Endodermal cell (in vitro differentiated cells): ENCODE data around the gene FOXM1. TPM values are rescaled to one million over a fixed set of nuclear protein-coding genes. Genes with fewer than 3 reads are reported as not detected.

Source experiments
- DNase-seq: peaks from one replicate; pipeline ENCODE4 v3.0.0-alpha.2; 2017
- H3K27ac ChIP-seq: 2 replicates; pipeline ENCODE4 v1.5.1; 2013; ENCODE audit warnings: mild to moderate bottlenecking, low read depth, low read length, moderate library complexity
- H3K27me3 ChIP-seq: 2 replicates; pipeline ENCODE4 v1.6.1; 2013; ENCODE audit warnings: mild to moderate bottlenecking, low read length, moderate library complexity; ENCODE audit not compliant: insufficient read depth, control insufficient read depth, poor library complexity, severe bottlenecking
- H3K36me3 ChIP-seq: 2 replicates; pipeline ENCODE4 v1.7.0; 2013; ENCODE audit warnings: mild to moderate bottlenecking, low read length, moderate library complexity; ENCODE audit not compliant: control insufficient read depth, insufficient read depth
- H3K4me1 ChIP-seq: one replicate; pipeline ENCODE4 v1.7.0; 2013; ENCODE audit warnings: low read length; ENCODE audit not compliant: control insufficient read depth, insufficient read depth
- H3K4me3 ChIP-seq: 2 replicates; pipeline ENCODE4 v1.5.1; 2013; ENCODE audit warnings: mild to moderate bottlenecking, low read length, moderate library complexity
- H3K9ac ChIP-seq: 2 replicates; pipeline ENCODE4 v1.6.1; 2013; ENCODE audit warnings: mild to moderate bottlenecking, low read length, moderate library complexity; ENCODE audit not compliant: poor library complexity, severe bottlenecking; ENCODE audit errors: extremely low read depth
- H3K9me3 ChIP-seq: 2 replicates; pipeline ENCODE4 v1.6.1; 2013; ENCODE audit warnings: mild to moderate bottlenecking, low read length, moderate library complexity; ENCODE audit not compliant: control insufficient read depth
- H3K27ac Mint-ChIP-seq: 2 replicates; pipeline ENCODE4 v1.8.0; 2020; ENCODE audit warnings: mixed read lengths
- H3K27me3 Mint-ChIP-seq: 2 replicates; pipeline ENCODE4 v1.8.0; 2021; ENCODE audit warnings: mild to moderate bottlenecking, mixed read lengths; ENCODE audit not compliant: insufficient read depth
- H3K36me3 Mint-ChIP-seq: 2 replicates; pipeline ENCODE4 v1.8.0; 2020; ENCODE audit warnings: low read depth, mixed read lengths
- H3K4me1 Mint-ChIP-seq: 2 replicates; pipeline ENCODE4 v1.8.0; 2020; ENCODE audit warnings: mixed read lengths
- H3K4me3 Mint-ChIP-seq: 2 replicates; pipeline ENCODE4 v1.8.0; 2020; ENCODE audit warnings: mild to moderate bottlenecking, moderate library complexity, mixed read lengths
- H3K9me3 Mint-ChIP-seq: 2 replicates; pipeline ENCODE4 v1.8.0; 2020; ENCODE audit warnings: mild to moderate bottlenecking, mixed read lengths
- WGBS, 2 experiments: methylation state at CpG; one replicate each; pipeline versions ENCODE4 v1.1.5 to v1.1.7; 2013; ENCODE audit warnings: missing lambda C conversion rate in 2 of 2, mixed read lengths in 1 of 2; ENCODE audit not compliant: insufficient coverage in 1 of 2, insufficient read length in 1 of 2; 5-methylcytosine and 5-hydroxymethylcytosine counted together
- total RNA-seq, 2 donors: library from RNA; stranded (reverse); fragmentation: NEBNext Ultra II Directional in 1 of 2; extraction: Animal tissue kit (Norgen Biotek cat#: 25700) in 1 of 2; gene quantifications; 2 replicates in 1 of 2; 3 replicates in 1 of 2; pipeline ENCODE4 v1.2.1, GENCODE V29; 2021
- TF ChIP-seq, protein P1 (sequence below): fragments of 200-600 bp; sonication (generic); conservative IDR thresholded peaks from 2 replicates; pipeline ENCODE4 v1.5.0; 2021; ENCODE audit warnings: antibody characterized with exemption, mild to moderate bottlenecking

The FOXM1 gene
- total RNA-seq, 2 donors from 2014 or later: 93.9 to 147 TPM

DNA sequence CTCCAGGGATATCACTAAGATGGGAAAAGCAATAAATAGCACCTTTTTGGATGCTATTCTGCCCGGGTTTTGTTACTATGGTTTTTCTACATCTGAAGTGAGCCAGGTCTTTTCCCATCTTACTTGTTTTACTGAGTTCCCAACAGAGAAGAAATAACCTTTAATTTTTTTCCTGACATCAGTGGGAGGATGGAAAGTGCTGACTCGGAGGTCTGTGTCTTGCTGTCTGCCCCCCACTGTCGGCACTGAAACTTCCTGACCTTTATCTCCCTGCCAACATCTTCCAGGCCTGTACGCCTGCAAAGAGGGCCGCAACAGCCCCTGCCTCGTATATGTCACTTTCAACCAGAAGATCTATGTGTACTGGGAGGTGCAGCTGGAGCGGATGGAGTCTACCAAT lies 53.5 kb downstream of the FOXM1 start:
- no peak overlapping the region for H3K27ac Mint-ChIP-seq
- peaks cover 68% of the 10 kb centered on the region for H3K36me3 Mint-ChIP-seq
- H3K4me3 ChIP-seq: no peak overlapping the region
- H3K27me3 ChIP-seq: no peaks in the 10 kb centered on the region
- peaks cover 46% of the 10 kb centered on the region for H3K4me1 Mint-ChIP-seq
- no peaks in the 10 kb centered on the region for H3K27me3 Mint-ChIP-seq
- TF ChIP-seq, protein P1, sequence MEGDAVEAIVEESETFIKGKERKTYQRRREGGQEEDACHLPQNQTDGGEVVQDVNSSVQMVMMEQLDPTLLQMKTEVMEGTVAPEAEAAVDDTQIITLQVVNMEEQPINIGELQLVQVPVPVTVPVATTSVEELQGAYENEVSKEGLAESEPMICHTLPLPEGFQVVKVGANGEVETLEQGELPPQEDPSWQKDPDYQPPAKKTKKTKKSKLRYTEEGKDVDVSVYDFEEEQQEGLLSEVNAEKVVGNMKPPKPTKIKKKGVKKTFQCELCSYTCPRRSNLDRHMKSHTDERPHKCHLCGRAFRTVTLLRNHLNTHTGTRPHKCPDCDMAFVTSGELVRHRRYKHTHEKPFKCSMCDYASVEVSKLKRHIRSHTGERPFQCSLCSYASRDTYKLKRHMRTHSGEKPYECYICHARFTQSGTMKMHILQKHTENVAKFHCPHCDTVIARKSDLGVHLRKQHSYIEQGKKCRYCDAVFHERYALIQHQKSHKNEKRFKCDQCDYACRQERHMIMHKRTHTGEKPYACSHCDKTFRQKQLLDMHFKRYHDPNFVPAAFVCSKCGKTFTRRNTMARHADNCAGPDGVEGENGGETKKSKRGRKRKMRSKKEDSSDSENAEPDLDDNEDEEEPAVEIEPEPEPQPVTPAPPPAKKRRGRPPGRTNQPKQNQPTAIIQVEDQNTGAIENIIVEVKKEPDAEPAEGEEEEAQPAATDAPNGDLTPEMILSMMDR: no peak
- peaks cover 59% of the 10 kb centered on the region for H3K36me3 ChIP-seq
- H3K9me3 ChIP-seq: no peaks in the 10 kb centered on the region
- DNase-seq: no peak
- no peak overlapping the region for H3K27ac ChIP-seq
- no peaks in the 10 kb centered on the region for H3K9me3 Mint-ChIP-seq
- H3K4me1 ChIP-seq: peaks cover 9% of the 10 kb centered on the region
- 90% methylated on average over 4 to 7 of the region's 7 CpGs for WGBS, 2 experiments
- H3K9ac ChIP-seq: no peak overlapping the region
- no peak overlapping the region for H3K4me3 Mint-ChIP-seq

DNA sequence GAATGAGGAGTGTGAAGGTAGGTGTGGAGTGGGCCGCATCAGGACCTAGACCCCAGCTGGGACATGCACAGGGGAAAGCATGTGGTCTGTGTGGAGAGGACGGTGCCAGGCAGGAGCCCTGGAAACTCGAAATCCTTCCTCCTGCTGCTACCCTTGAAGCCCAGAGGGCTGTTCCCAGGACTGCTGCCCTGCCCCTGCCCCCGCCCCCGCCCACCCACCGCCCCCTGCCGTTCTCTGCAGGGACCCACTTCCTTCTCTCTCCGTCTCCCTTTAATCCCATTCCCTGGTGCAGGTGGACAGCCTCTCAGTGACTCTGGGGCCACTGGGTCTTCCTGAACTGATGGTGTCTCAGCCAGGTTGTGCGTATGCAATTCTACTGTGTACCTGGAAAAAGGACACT lies 56.5 kb downstream of the FOXM1 start:
- peaks cover 6% of the 10 kb centered on the region for H3K4me1 ChIP-seq
- peak; percentile 73 for DNase-seq
- Mint-ChIP-seq H3K9me3 (no peaks in the 10 kb centered on the region), H3K36me3 (peaks cover 69% of the 10 kb centered on the region), H3K27me3 (no peaks in the 10 kb centered on the region), H3K27ac (peak overlapping the region; percentile 35), H3K4me1 (peaks cover 27% of the 10 kb centered on the region), H3K4me3 (no peak overlapping the region)
- H3K27ac ChIP-seq: no peak overlapping the region
- H3K4me3 ChIP-seq: no peak overlapping the region
- TF ChIP-seq, protein P1: no peak
- H3K9ac ChIP-seq: no peak overlapping the region
- WGBS, 2 experiments: 69 to 75% methylated on average over 4 to 6 of the region's 9 CpGs
- no peaks in the 10 kb centered on the region for H3K9me3 ChIP-seq
- H3K27me3 ChIP-seq: no peaks in the 10 kb centered on the region
- H3K36me3 ChIP-seq: peaks cover 57% of the 10 kb centered on the region

DNA sequence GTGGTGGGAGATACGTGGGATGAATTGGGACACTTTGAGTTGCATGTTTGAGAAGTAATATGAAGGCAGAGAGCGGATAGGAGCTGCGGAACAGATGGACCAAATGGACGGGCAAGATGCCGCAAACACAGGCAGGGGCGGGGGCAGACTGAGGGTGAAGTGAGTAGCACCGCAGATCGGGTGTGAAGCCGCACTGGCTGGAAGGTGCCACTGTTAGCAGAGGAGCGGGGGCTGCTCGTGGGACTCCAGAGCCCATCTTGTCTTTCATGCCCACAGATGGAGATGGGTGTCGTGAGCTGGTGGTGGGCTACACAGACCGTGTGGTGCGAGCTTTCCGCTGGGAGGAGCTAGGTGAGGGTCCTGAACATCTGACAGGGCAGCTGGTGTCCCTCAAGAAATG lies 57.2 kb downstream of the FOXM1 start:
- Histone ChIP-seq H3K4me3 (no peak overlapping the region), H3K36me3 (peaks cover 55% of the 10 kb centered on the region), H3K9me3 (no peaks in the 10 kb centered on the region), H3K27me3 (no peaks in the 10 kb centered on the region), H3K9ac (no peak overlapping the region), H3K4me1 (no peaks in the 10 kb centered on the region), H3K27ac (no peak overlapping the region)
- Mint-ChIP-seq H3K27ac (peak overlapping the region; percentile 35), H3K27me3 (no peaks in the 10 kb centered on the region), H3K4me1 (peaks cover 21% of the 10 kb centered on the region), H3K36me3 (peaks cover 74% of the 10 kb centered on the region), H3K9me3 (no peaks in the 10 kb centered on the region), H3K4me3 (no peak overlapping the region)
- no peak for DNase-seq
- WGBS, 2 experiments: 96% methylated on average over 15 of the region's 15 CpGs
- TF ChIP-seq, protein P1: no peak
